ENCODE results near the gene DOK7.

Gene DOK7

DNA sequence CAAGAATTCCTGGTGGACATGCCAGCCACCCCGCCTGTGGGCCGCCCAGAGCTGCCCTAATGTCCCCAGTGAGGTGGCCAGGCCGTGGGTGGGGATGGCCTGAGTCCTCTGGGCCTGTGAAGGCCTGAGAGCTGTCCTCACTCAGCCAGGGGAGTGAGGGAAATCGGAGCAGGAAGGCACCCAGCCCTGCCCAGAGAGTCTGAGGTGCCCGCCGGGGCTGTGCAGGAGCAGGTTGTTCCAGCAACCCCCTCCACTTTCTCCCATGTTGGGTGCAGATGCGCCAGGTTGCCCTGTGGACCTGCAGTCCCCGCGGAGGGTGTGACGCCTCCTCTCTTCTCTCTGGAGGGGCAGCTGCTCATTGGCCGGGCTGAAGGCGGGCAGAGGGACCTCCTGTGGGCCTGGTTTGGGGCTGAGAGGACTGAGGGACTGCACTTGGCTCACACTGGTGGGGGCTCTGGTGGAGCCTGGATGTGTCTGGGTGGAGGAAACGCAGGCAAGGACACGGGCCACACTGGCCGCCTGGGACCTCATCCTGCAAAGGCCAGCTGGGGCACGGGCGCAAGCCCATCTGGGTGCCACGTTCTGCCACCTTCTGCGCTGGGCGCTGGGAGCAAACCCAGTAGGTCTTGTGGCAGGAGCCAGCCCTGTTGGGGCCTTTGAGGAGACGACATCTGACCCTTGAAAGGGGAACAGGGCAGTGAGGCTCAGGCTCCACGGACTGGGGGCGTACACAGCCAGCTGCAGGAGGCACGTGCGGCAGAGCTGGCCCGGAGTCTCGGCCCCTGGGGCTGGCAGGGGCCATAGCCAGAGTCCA is 14.0 kb downstream of the DOK7 start:
- no peak for DNase-seq

DNA sequence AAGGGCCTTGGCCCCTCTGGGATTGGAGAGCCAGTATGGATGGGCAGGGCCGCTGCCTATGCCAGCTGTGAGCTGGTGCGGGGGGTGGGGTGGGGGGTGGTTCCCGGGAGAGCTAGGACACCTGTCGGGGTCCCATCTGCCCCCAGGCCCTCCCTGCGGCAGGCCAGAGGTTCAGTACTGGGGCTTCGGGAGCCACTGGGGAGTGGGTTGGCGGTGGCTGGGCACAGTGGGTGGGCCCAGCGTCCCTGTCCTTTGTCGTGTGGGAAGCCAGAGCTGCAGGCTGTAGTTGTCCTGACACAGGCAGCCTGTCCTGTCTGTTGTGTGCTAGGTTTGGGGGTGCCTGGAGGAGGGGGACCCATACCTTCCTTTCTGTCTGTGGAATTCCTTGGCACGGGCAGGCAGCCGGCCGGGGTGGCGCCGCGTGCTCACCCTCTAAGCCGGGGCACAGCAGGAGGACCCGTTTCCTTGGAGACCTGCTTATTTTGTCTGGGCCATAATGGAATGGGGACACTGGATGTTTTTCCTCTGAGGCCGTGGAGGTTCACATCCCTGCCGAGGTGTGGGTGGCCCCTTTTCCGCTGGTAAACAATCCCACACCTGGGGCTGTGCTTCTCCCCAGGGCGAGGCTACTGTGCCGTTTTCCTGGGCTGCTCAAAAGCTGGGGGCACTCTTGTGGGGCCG is 14.8 kb downstream of the DOK7 start:
- no peak for DNase-seq

DNA sequence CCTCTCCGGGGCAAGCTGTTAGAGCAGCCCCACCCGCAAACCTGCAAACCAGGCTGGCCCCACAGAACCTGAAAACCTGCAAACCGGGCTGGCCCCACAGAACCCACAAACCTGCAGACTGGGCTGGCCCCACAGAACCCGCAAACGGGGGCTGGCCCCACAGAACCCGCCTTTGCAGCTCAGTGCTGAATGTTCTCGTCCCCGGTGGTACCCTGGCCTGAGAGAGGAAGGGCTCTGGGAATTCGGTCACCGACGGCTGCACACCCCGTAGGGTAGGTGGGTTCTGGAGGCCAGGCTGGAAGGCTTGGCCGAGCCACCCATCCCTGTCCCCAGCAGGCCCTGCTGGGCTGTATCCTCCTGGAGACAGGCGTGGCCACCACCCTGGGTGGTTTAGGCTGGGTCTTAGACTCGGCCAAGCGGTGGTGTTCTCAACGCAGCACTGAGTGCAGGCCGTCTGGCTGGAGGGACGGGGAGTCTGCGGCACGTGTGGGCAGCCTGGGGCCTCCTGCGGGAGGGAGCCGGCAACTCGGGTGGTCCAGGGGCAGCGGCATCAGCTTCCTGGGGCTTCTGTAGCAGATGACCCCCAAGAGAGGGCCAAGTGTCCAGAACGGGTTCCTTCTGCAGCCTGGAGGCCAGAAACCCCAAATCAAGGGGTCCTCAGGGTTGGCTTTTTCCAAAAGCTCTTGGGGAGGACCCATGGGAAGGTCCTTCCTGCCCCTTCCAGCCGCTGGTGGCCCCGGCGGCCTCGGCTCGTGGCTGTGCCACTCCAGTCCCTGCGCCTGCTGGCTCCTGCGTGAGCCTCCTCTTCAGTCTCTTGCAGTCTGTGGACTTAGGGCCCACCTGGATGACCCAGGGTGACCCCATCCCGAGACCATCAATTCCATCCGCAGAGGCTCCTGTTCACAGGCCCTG is 15.6 kb downstream of the DOK7 start:
- DNase-seq: no peak

DNA sequence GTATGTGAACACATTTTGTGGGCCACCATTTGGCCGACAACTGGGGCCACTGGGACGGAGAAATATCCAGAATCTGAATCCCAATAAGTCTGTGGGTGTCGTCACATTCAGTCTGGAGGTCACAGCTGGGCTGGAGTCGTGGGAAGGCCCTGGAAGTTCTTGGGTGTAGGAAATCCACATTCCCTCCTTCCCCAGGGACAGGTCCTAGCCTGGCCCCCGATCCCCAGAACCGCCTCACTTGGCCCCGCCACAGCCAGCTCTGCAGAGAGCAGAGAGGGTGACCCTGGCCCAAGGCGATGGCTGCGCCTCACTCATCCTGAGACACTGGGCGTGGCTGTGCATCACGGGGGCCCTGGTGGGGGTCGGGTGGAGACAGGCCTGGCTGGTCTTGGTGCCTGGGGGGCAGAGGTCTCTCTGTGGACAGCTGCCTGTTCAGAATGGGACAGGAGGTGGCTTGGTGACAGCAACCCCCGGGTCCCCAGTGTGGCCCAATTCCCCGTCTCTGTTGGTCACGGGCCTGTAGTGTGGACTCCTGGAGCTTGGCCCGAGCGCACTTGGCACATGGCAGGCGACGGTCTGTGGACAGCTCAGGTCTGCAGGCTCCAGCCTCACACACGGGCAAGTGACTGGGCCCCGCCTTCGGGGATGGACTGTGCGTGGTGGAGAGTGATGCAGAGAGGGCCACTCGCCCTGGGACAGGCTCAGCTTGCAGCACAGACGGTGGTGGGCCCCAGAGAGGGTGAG is 16.4 kb downstream of the DOK7 start:
- DNase-seq: no peak

DNA sequence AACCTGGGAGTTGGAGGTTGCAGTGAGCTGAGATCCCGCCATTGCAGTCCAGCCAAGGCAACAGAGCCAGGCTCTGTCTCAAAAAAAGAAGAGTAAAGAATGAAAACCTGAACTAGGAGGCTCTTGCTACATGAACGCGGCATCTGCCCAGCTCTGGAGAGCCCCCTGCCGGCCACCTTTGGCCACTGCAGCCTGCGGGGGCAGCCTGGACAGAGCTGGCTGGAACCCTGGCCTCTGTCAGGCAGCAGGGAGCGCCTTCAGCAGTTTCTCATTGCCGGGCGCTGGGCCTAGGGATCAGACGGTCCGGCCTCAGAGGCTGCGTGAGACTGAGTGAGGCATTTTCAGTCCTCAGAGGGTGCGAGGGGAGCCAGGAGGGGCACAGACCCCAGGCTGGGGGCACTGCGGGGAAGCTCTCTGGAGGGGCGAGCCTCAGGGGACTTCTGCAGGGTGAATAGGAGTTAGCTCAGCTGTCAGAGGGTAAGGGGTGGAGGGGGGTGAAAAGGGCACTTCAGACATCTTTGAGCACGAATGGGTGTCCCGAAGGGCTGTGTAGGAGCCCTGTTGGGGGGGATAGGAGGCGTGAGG is 17.5 kb downstream of the DOK7 start:
- peak; percentile 41 for DNase-seq

DNA sequence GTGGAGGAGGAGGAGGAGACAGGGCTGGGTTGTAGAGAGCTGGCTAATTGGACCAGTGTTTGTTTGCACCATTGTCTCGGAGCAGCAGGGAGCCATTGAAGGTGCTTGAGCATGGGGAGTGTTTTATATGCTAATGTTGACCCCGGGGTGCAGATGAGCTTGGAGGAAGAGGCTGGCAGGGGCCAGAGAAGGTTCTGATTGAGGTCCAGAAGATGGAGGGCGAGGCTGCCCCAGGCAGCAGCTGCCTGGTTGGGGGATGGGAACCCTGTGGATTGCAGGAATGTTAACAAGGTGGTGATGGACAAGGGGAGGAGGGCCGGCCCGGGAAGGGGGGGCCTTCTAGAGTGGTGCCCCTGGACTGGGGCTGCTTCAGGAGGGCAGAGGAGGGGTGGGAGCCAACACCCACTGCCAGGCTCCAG is 18.0 kb downstream of the DOK7 start:
- no peak for DNase-seq

DNA sequence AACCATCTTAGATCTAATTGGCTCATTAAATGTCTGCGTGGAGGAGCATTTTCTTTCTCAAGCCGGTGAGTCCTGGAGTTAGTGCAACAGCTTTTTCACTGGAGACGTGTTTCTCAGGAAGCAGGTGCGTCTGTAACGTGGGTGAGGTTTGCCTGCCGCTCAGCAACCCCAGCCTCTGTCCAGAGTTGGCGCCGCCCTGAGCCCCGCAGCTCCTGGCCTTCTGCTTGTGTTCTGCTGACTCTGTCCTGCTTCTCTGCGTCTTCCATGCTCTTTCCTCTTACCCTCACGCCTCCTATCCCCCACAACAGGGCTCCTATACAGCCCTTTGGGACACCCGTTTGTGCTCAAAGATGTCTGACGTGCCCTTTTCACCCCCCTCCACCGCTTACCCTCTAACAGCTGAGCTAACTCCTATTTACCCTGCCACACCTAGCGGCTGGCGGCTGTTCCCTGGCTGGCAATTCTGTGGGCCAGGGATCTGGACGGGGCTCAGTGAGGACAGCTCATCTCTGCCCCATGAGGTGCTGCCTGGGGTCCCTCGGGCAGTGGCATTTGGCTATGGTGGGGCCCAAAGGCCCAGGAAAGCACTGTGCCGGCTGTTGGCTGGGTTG is 18.8 kb downstream of the DOK7 start:
- DNase-seq: no peak

DNA sequence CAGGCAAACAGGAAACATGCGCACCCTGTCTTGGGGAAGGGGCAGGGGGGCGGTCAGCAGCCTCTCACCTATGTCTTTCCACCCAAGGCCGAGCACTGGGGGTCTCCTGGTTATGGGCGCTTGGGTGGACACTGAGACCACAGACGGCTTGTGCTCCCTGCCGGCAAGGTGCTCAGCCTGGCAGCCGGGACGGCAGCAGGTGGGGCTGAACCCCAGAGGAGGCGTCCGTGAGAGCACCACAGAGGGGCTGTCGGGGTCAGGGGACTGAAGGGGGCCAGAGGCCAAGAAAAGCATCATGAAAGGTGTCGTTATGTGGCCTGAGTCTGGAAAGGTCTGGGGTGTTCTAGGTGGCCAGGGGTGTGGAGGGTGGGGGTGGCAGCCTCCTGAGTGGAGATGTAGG is 19.6 kb downstream of the DOK7 start:
- DNase-seq: no peak

DNA sequence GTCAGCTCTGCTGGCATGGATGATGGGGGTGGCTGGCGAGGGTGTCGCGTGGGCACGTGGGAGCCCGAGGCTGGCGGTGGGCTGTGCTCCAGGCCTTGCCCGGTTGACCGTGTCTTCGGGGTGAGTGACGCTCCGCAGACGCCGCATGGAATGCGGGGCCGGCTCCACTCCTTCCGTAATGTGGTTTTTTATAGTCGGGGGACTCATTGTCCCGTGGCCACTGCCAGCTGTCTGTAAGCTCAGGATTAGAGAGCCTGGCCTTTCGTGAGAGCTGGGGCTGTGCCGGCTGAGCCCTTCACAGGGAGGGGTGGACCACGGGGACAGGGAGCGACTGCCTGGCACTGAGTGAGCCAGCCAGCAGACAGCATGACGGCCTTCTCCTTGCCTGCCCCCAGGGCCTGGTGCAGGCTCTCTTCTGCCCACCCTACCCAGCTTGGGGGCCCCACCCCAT is 20.4 kb downstream of the DOK7 start:
- no peak for DNase-seq

DNA sequence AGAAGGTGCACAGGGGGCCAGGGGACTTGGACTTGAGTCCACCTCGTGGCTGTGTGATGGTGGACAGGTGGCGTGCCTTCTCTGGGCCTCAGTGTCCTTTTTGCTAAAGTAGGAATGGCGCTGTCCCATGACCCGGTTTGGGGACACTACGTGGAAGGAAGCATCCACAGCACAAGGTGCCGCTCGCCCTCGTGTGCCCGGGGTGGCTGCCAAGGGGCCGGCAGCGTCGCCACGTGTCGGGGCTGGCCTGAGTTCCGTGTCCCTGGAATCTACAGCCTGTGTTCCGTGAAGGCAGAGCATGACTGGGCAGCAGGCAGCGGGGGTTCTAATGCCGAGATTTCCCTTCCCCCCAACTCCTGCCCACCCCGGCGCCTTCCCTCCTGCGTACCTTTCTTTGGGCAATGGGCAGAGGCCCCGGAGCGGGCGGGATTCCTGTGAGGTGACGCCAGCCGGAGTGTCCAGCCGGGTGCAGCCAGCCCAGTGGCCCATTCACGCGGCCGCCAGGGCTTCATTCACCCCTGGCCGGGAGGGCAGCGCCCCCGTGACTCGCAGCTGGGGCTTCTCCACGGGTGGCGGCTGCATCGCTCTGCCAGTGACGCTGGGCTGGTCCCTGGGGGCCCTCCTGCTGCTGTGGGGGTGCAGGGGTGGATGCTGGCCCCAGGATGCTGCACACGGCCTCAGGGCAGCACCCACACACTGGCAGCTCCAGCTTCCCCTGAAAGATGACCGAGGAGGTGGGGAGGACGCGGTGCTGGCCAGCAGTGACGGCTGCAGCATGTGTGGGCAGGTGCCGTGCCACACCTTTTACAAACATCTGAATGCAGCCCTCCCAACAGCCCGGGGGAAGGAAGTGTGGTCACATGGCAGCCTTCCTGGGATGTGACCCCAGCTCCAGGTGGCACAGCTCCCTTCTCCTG is 21.2 kb downstream of the DOK7 start:
- DNase-seq: no peak

DNA sequence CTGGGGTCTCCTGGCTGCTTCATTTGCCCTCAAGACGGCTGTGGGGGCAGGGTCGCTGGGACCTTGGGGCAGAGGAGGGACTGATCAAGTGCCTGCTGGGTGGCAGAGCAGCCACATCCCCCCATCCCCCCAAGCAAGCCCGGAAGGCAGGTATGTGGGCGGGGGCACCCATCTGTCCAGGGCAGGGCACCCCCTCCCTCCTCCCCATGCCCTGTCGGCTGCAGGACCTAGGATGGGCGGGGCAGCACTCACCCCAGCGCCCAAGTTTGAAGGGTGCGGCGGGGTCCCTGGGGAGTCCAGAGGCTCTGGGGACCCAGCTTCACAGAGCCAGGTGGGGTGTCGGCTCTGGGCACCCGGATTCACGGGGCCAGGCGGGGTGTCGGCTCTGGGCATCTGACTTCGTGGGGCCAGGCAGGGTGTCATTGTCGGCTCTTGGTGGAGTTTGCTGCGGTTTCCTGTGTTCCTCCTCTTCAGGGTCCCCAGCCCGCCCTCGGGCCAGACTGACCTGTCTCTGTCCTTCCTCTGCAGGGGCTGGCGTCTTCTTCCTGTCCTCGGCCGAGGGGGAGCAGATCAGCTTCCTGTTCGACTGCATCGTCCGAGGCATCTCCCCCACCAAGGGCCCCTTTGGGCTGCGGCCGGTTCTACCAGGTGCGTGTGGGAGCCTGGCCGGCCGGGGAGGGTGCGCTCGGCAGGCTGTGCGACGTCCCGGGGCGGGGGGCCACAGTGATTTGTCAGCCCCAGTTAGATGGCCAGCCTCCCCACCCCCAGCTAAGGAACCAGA is 22.1 kb downstream of the DOK7 start:
- DNase-seq: no peak

DNA sequence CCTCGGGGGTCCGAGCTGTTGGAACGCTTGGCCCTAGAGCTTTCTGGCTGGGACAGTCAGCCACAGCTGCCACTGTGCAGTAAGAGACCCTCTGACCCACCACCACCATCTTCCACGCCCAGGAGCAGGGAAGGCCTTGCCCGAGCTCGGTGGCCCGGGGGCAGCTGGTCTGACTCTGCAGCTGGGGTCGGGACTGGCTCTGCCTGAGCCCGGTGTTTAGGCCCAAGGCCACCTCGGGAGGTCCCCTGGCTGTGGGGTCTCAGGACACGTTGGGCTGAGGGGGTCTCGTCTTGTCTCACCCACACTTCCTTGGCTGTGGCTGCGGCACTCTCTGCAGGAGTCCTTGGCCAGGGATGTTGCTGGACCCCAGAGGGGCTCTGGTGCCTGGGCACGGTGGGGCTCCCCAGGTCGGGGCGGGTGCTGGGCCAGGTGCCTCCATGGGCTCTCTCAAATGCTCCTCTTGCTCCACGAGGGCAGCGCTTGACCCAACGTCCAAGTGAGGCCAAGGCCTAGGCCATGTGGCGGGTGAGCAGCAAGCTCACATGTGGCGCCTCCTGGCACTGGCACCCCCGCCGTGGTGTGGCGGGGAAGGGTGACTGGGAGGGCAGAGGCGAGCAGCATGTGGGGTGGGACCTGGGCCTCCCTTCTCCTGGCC is 22.9 kb downstream of the DOK7 start:
- no peak for DNase-seq

DNA sequence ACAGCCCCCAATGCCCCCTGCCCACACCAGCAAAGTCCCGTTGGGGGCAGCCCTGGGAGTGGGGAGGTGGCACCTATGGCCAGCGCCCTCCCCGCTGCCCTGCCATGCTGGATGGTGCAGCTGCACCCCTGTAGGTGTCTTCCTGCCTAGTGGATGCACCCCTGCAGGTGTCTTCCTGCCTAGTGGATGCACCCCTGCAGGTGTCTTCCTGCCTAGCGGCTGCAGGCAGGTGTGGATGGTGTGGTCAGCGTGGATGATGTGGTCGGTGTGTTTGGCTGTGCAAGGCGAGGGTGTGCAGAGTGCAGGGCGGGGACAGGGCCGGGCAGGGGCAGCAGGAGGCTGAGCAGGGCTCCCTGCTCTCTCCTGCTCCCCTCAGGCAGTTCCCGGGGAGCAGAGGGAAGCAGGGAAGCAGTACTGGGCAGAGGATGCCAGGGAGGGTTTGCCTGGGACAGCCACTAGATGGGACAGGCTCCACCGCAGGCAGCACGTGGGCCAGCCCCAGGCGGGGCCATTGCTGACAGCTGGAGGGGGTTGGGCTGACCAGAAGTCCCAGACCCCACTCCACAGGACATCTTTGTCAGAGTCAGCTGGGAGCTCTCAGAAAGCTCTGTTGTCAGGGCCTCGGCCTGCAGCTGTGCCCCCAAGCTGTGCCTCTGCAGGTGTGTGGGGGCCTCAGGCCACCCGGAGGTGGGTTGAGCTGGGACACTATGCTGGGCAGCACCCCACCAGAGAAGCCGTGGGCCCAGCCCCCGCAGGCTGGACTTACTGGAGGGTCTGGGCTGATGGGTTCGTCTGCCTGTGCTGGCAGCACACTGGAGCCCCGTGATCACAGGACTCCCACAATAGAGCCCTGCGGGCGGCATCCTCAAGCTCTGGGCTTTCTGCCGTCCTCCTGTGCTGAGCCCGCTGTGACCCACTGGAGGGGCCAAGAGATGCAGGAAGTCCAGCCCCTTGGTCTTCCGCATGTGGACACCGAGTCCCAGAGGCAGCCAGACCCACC is 23.7 kb downstream of the DOK7 start:
- DNase-seq: no peak

DNA sequence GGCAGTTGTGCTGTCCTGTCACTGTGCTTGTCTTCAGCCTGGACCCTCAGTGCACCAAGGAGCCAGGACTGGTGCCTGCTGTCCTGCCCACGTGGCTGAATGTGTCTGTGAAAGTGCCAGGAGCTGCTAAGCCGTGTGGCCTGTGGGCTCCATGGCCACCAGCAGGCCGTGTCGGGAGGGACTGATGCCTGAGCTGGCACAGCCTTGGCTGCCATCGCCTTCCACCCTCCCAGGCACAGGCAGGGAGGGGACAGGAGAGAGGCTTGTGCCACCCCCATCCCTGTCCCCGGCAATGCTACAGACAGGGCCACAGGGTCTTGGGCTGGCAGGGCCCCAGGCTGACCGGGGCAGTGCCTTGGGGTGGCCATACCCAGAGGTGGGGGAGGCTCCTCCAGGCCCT is 24.8 kb downstream of the DOK7 start:
- no peak for DNase-seq

DNA sequence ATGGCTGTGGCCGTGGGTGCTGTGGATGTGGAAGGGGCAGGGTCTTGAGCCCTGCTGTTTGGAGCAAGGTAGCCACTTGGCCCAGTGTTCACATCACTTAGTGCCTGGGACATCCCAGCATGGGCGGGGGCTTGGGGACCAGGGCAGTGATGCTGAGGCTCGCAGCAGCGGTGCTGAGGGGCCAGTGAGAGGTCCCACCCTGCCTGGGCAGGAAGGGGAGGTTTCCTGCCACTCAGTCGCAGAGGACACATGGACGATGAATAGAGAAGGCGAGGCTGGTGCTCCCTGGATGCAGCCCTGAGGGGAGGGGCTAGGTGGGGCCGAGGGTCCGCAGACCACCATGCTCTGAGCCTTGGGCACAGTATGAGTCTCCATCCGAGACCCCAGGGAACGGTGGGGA is 25.7 kb downstream of the DOK7 start:
- DNase-seq: no peak

DNA sequence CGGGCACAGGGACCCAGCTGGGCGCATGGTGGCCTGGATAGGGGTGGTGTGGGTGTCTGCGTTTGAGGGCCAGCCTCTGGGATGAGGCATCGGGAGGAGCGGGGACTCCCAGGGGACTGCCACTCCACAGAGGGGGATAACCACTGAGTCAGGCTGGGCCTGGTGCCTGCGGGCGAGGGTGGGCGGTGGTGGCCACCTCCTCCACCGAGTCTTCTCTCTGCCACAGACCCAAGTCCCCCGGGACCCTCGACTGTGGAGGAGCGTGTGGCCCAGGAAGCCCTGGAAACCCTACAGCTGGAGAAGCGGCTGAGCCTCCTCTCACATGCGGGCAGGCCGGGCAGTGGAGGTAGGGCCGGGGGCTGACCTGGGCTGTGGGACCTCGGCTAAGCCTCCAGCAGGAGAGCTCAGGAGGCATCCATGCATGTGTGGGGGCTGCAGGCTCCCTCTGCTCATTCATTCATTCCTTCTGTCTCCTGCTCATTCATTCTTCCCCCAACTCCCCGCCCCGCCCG is 26.4 kb downstream of the DOK7 start:
- DNase-seq: no peak

DNA sequence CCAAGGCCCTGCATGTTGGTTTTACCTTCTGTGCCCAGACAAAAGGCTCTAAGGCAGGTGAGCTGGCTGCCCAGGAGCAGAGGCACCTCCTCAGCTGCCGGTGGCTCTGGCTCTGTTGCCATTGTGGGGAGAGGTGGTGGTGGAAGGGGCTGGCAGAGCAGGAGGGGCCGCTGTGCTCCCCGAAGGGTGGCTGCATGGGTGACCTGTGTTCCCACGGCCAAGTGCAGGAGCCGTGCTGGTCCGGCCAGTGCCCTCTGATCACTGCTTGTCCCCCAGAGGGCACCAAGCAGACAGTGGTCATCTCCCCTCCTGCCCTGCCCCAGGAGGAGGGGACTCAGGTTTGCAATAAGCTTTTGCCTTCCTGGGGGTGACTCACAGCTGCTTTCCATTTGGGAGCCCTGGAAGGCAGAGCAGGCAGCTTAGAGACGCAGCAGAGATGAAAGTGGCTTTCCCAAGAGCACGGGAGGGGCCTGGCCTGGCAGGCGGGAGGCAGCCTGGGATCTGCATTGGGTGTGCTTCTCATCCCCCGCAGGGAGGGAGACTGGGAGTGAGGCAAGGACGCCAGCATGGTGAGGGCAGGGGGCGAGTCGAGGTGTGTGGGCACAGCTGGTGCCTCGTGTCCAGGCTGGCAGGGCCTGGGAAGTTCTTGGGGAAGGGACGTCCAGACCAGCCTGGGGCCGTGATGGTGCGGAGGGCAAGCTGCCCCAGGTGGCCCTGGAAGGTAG is 28.7 kb downstream of the DOK7 start:
- no peak for DNase-seq

Data from NCI-H2227 treated with DMSO at 0.1 percent for 48 hours (cell line).